Stimulated activated CD8-positive, alpha-beta memory T cell treated with anti-CD3 and anti-CD28 coated beads, Interleukin-12 subunit alpha, Interleukin-12 subunit beta, amount 100 ng/mL, for 4 hours (primary cell): ENCODE results near the gene CENPVL1.
A peak's percentile ranks its signal among the peaks of the same experiment; 100 is the strongest.
"Not testable (repeated sequence)": the region's sequence is repeated elsewhere in the genome, so short reads cannot be mapped to it uniquely, and the experiment has no call there.

Experiments used
- DNase-seq: peaks from one replicate; pipeline ENCODE4 v3.0.0-alpha.2; 2020; ENCODE audit warnings: low read depth

Gene CENPVL1

GRCh38 chrX:51710277-51711164 lies at the start of gene CENPVL1:
Gene CENPVL1 (plus strand): TSS chrX:51710512. CDS start chrX:51710512, 0 bp downstream.
- not testable (repeated sequence) for DNase-seq

DNA sequence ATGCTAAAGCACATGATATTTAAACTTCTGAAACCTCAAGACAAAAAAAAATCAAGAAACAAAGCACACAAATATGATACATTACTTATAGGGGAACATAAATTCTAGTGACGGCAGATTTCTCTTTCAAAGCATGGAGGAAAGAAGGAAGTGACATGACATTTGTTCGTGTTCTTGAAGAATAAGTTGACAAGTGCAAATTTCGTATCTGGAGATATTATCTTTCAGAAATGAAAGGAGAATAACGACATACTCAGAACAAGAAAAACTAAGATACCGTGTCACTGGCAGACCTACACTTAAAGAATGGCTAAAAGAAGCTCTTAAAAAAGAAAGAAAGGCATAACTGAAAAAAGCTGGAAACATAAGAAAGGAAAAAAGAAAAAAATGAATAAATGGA lies 44.3 kb upstream of the CENPVL1 start:
- DNase-seq = no peak

DNA sequence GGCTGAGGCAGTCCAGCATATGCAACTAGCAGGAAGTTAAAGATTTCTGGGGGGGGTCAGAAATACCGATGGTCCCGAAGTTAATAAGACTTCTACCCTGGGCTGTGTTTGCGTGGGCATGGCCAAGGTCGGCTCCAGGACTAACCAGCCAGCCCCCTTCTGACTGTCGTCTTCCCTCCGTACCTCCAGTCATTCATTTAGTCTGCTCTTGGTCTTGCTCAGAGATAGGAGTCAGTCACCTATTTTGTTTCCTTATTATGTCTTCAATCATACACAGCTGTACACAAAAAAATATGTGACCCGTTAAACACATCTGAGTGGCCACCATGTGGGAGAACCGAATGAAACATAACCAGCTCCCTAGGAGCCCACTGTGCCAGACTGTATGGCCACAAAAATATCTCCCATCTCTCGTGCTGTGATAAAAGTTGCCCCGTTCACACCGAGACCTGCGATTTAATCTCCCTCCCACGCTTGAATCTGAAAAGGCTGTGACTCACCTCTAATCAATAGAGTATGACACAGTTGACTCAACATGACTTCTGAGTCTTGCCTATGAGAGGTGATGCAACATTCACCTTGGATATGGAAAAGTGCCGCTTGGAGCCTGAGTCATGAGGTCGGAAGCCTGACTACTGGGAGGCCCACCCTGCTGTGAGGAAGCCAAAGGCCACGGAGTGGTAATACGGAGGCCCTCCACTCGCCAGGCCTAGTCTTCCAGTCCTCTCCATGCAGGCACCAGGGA lies 30.5 kb upstream of the CENPVL1 start:
- DNase-seq = not testable (repeated sequence)

- not testable (repeated sequence) for DNase-seq
These were observed 28.2 kb upstream of the CENPVL1 start for GRCh38 chrX:51681808-51682719.

GRCh38 chrX:51682720-51683062 lies 27.6 kb upstream of the CENPVL1 start, which contains the start of gene CENPVL2:
Gene CENPVL2 (minus strand): TSS chrX:51682831. CDS start chrX:51682831, 0 bp downstream.
- DNase-seq = not testable (repeated sequence)

DNA sequence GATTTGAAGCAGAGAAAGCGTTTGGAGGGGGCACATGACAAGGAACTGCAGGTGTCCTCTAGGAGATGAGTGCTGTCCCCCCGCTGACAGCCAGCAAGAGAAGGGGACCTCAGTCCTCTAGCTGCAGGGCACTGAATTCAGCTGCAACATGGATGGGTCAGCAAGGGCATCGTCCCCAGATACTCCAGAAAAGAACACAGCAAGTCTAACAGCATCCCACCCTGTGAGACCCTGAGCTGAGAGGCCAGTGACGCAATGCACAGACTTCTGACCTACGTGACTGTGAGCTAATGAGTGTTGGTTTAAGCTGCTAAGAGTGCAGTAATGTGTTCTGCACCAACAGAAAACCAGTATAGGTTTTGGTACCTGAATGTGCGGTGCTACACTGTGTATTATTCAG lies 16.1 kb upstream of the CENPVL1 start:
- DNase-seq = no peak

DNA sequence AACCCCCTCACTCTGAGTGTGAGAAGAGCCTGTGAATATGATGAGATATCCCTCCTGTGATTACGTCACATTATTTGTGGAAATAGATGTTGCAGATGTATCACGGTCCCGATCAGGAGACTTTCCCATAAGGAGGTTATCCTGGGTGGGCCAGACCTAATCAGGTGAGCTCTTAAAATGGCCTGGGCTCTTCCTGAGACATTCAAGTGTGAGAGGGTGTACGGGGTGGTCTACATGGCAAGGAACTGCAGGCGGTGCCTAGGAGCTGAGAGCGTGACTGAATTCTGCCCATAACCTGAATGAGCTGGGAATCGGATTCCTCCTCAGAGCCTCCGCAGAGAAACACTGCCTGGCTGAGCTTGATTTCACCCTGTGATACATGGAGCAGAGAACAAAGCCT lies 12.9 kb upstream of the CENPVL1 start:
- DNase-seq = no peak

- DNase-seq = not testable (repeated sequence)
These were observed 2.8 kb downstream of the CENPVL1 start for GRCh38 chrX:51712943-51713647.

DNA sequence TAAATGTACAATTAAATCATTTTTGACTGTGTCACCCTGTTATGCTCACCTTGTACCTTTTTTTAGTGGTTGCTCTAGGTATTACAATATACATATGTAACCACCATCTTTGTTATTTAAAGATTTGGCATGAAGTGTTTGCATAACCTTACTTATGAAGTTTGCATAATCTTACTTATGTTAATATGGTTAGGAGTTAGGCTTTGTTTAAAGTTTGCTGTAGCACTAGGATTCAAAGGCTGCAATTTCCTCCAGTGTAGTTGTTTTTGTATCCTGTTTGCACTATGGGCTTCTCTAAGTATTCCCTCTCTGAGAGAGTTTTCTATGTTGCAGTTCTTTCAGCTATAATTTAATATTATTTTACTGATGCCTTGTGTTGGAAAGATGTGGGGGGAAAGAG lies 17.9 kb downstream of the CENPVL1 start:
- DNase-seq = no peak

- DNase-seq = no peak
These were observed 26.8 kb downstream of the CENPVL1 start for GRCh38 chrX:51737091-51737490.

GRCh38 chrX:51742586-51742985 lies 32.3 kb downstream of the CENPVL1 start:
- DNase-seq = no peak

DNA sequence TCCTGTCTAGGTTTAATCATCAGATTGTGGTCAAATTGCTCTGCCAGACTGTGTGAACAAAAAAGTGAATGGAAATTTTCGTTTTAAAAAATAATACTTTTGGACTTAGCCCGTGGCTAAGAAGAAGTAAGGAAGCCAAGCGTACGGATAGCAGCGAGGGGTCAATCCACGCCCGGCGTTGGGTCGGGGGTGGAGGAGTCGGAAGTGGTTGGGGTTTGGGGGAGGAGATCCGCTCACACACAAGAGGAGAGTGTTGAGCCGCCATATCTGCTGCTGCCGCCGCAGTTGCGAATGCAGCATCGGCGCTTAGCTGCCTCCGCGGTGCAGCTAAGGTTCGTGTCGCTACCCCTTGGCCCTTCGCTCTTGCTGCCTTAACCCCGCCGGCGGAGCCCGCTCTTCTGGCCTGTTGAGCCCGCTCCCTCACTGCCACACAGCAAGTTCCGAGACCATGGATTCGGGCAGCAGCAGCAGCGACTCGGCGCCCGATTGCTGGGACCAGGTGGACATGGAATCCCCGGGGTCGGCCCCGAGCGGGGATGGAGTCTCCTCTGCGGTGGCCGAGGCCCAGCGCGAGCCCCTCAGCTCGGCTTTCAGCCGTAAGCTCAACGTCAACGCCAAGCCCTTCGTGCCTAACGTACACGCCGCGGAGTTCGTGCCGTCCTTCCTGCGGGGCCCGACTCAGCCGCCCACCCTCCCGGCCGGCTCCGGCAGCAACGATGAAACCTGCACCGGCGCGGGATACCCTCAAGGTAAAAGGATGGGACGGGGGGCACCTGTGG lies 33.1 kb downstream of the CENPVL1 start, which contains the start of gene GSPT2:
Gene GSPT2 (plus strand): TSS at position 264 of the 779 bp plus-strand sequence. CDS start 185 bp downstream, at position 449.
- peak; percentile 14 for DNase-seq

DNA sequence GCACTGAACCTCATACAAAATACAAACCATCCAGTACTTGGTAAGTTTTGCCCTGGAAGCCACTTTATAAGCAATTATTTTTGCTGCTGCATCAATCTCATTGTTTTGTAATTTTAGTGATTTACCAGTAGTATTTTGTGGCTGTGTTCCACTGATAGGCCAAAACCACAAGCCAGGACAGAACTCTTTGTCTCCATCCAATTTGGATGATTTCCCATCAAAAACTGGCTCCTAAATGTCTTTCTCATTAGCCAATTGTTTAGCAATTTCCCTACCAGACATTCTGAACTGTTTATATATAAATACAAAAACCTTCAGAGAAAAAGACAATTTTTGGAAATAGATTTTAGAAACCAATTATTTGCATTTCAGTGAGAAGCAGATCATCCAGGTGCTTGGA lies 37.4 kb downstream of the CENPVL1 start:
- no peak for DNase-seq

DNA sequence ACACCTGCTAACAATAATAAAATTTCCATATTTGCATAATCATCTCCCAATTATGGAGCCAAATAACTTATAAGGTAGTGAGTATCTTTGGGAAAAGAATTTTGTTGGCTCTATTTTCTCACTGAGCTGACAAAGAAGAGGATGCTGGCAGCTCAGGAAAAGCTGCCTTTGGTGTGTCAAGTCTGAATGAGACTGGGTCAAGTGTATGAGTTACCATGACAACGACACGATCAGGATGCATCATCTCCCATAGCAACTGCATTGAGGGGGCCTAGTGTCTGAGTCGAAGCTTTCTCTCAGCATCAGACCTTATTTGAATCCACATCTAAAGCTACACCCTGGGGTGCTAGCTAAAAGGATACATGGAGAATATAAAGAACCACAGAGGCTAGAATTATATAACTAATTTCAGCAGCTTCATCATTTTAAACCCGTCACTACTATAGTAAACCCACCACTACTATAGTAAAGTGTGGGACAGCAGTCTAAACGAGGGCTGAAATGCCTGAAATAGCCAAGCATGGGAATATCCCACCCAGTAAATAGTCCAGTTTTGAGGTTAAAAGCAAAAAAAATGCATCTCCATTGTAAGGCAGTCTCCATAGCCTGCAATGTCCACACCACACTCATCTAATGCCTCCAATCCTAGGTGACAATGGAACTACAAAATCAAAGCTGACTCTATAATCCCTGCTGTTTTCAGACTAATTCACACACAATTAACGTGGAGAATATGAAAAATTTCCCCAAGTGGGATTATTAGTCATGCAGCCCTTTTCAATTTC lies 48.9 kb downstream of the CENPVL1 start:
- no peak for DNase-seq

- DNase-seq = no peak
These were observed 50.3 kb downstream of the CENPVL1 start for GRCh38 chrX:51760657-51761056.
